WTC11 (cell line): ENCODE data around the gene TMEM106A. TPM values are rescaled to one million over a fixed set of nuclear protein-coding genes. Genes with fewer than 3 reads are reported as not detected.

ENCODE experiments used
- ATAC-seq: fragments of 200-7000 bp; cut with Tn5 transposase; 2 replicates; pipeline ENCODE4 v1.10.0; 2021; ENCODE audit warnings: mild to moderate bottlenecking, moderate library complexity
- CTCF ChIA-PET: fragments of 300-600 bp; sonication (Branson Sonifier 250); formaldehyde crosslinking; loops from one replicate; lab custom pipeline; 2021; ENCODE audit warnings: antibody characterized with exemption; lab: Charles Lee
- POLR2A ChIA-PET: fragments of 350-600 bp; sonication (Branson Sonifier 250); formaldehyde crosslinking; loops from one replicate; lab custom pipeline; 2021; ENCODE audit warnings: antibody characterized with exemption; lab: Charles Lee
- DNase-seq: peaks from one replicate; pipeline ENCODE4 v3.0.0; 2021; ENCODE audit warnings: low spot score
- H3K27ac Mint-ChIP-seq: 2 replicates; pipeline ENCODE4 v1.8.0; 2021; ENCODE audit warnings: mixed read lengths
- H3K27me3 Mint-ChIP-seq: 2 replicates; pipeline ENCODE4 v1.8.0; 2021; ENCODE audit warnings: low read depth, mild to moderate bottlenecking, moderate library complexity, mixed read lengths
- H3K36me3 Mint-ChIP-seq: 2 replicates; pipeline ENCODE4 v1.8.0; 2021; ENCODE audit warnings: mixed read lengths
- H3K4me1 Mint-ChIP-seq: 2 replicates; pipeline ENCODE4 v1.8.0; 2022; ENCODE audit warnings: mixed read lengths
- H3K4me3 Mint-ChIP-seq: 2 replicates; pipeline ENCODE4 v1.8.0; 2021; ENCODE audit warnings: mild to moderate bottlenecking, moderate library complexity, mixed read lengths
- H3K9me3 Mint-ChIP-seq: 2 replicates; pipeline ENCODE4 v1.8.0; 2021; ENCODE audit warnings: mixed read lengths
- CREB1 ChIP-seq: sonication (generic); formaldehyde crosslinking; IDR thresholded peaks from 2 replicates; pipeline ENCODE4 v1.8.0; 2023; ENCODE audit warnings: mild to moderate bottlenecking, missing genetic modification reagents
- E2F4 ChIP-seq: sonication (generic); formaldehyde crosslinking; IDR thresholded peaks from 2 replicates; pipeline ENCODE4 v1.8.1; 2022; ENCODE audit warnings: low read depth, mild to moderate bottlenecking, moderate library complexity, missing genetic modification reagents, borderline replicate concordance
- E2F5 ChIP-seq: sonication (generic); formaldehyde crosslinking; IDR thresholded peaks from 2 replicates; pipeline ENCODE4 v1.8.1; 2022; ENCODE audit warnings: mild to moderate bottlenecking, moderate library complexity, missing genetic modification reagents
- FOXK1 ChIP-seq: sonication (generic); formaldehyde crosslinking; IDR thresholded peaks from 2 replicates; pipeline ENCODE4 v1.8.0; 2022; ENCODE audit warnings: mild to moderate bottlenecking, moderate library complexity, missing genetic modification reagents
- JAZF1 ChIP-seq: fragments of 250-450 bp; sonication (Bioruptor Pico); IDR thresholded peaks from 2 replicates; pipeline ENCODE4 v1.9.0; 2021; ENCODE audit warnings: moderate library complexity, mild to moderate bottlenecking, inconsistent platforms
- MAX ChIP-seq: sonication (generic); formaldehyde crosslinking; IDR thresholded peaks from 2 replicates; pipeline ENCODE4 v1.8.0; 2022; ENCODE audit warnings: mild to moderate bottlenecking, missing genetic modification reagents
- MXD4 ChIP-seq: fragments of 250-450 bp; sonication (Bioruptor Pico); IDR thresholded peaks from 2 replicates; pipeline ENCODE4 v1.8.0; 2021; ENCODE audit warnings: mild to moderate bottlenecking, moderate library complexity, borderline replicate concordance
- MYBL2 ChIP-seq: sonication (generic); formaldehyde crosslinking; IDR thresholded peaks from 2 replicates; pipeline ENCODE4 v1.8.1; 2023; ENCODE audit warnings: mild to moderate bottlenecking, moderate library complexity, missing genetic modification reagents
- NFYB ChIP-seq: sonication (generic); formaldehyde crosslinking; conservative IDR thresholded peaks from 2 replicates; pipeline ENCODE4 v1.8.0; 2022; ENCODE audit warnings: low read depth, missing genetic modification reagents
- NR1H2 ChIP-seq: sonication (generic); formaldehyde crosslinking; IDR thresholded peaks from 2 replicates; pipeline ENCODE4 v1.9.0; 2021; ENCODE audit warnings: mild to moderate bottlenecking, moderate library complexity, missing genetic modification reagents
- PREB ChIP-seq: sonication (generic); formaldehyde crosslinking; IDR thresholded peaks from 2 replicates; pipeline ENCODE4 v1.8.1; 2022; ENCODE audit warnings: mild to moderate bottlenecking, missing genetic modification reagents, moderate library complexity, borderline replicate concordance
- RORB ChIP-seq: fragments of 250-450 bp; sonication (Bioruptor Pico); IDR thresholded peaks from 2 replicates; pipeline ENCODE4 v1.9.0; 2021; ENCODE audit warnings: mild to moderate bottlenecking
- SMAD3 ChIP-seq: sonication (generic); formaldehyde crosslinking; IDR thresholded peaks from 2 replicates; pipeline ENCODE4 v1.8.0; 2022; ENCODE audit warnings: missing genetic modification reagents, mild to moderate bottlenecking, borderline replicate concordance
- TEAD1 ChIP-seq: sonication (generic); formaldehyde crosslinking; IDR thresholded peaks from 2 replicates; pipeline ENCODE4 v1.8.0; 2022; ENCODE audit warnings: mild to moderate bottlenecking, missing genetic modification reagents
- TEAD4 ChIP-seq: sonication (generic); formaldehyde crosslinking; IDR thresholded peaks from 2 replicates; pipeline ENCODE4 v1.8.0; 2022; ENCODE audit warnings: mild to moderate bottlenecking, missing genetic modification reagents
- TP53 ChIP-seq: sonication (generic); formaldehyde crosslinking; IDR thresholded peaks from 2 replicates; pipeline ENCODE4 v1.8.1; 2023; ENCODE audit warnings: mild to moderate bottlenecking, missing genetic modification reagents
- ZBTB21 ChIP-seq: sonication (generic); formaldehyde crosslinking; IDR thresholded peaks from 2 replicates; pipeline ENCODE4 v1.8.1; 2023; ENCODE audit warnings: mild to moderate bottlenecking, missing genetic modification reagents, borderline replicate concordance
- ZNF121 ChIP-seq: sonication (generic); formaldehyde crosslinking; IDR thresholded peaks from 2 replicates; pipeline ENCODE4 v1.8.0; 2023; ENCODE audit warnings: missing genetic modification reagents
- ZNF232 ChIP-seq: sonication (generic); formaldehyde crosslinking; IDR thresholded peaks from 2 replicates; pipeline ENCODE4 v1.8.0; 2022; ENCODE audit warnings: mild to moderate bottlenecking, missing genetic modification reagents
- ZNF263 ChIP-seq: sonication (generic); formaldehyde crosslinking; IDR thresholded peaks from 2 replicates; pipeline ENCODE4 v1.8.1; 2022; ENCODE audit warnings: low read depth, mild to moderate bottlenecking, moderate library complexity, missing genetic modification reagents
- ZNF317 ChIP-seq: sonication (generic); formaldehyde crosslinking; IDR thresholded peaks from 2 replicates; pipeline ENCODE4 v1.8.1; 2023; ENCODE audit warnings: low read depth, mild to moderate bottlenecking, moderate library complexity, missing genetic modification reagents, borderline replicate concordance
- ZNF416 ChIP-seq: fragments of 250-450 bp; sonication (Bioruptor Pico); IDR thresholded peaks from 2 replicates; pipeline ENCODE4 v1.9.0; 2021; ENCODE audit warnings: mild to moderate bottlenecking, inconsistent platforms
- total RNA-seq: library from RNA; stranded (reverse); gene quantifications from 3 replicates; pipeline ENCODE4 v1.2.3, GENCODE V29; 2021
- TF ChIP-seq, protein P1 (sequence below): sonication (generic); formaldehyde crosslinking; conservative IDR thresholded peaks from 2 replicates; pipeline ENCODE4 v1.8.1; 2022; ENCODE audit warnings: mild to moderate bottlenecking, missing genetic modification reagents
- TF ChIP-seq, protein P2 (sequence below): fragments of 250-450 bp; sonication (Bioruptor Pico); IDR thresholded peaks from 2 replicates; pipeline ENCODE4 v1.8.0; 2021; ENCODE audit warnings: mild to moderate bottlenecking
- TF ChIP-seq, protein P3 (sequence below): sonication (generic); formaldehyde crosslinking; IDR thresholded peaks from 2 replicates; pipeline ENCODE4 v1.8.0; 2023; ENCODE audit warnings: missing genetic modification reagents
- TF ChIP-seq, protein P4 (sequence below): sonication (generic); formaldehyde crosslinking; IDR thresholded peaks from 2 replicates; pipeline ENCODE4 v1.8.1; 2023; ENCODE audit warnings: mild to moderate bottlenecking, missing genetic modification reagents, moderate library complexity

TMEM106A gene
- total RNA-seq, 1 experiment from 2014 or later, result 4.4 TPM

DNA sequence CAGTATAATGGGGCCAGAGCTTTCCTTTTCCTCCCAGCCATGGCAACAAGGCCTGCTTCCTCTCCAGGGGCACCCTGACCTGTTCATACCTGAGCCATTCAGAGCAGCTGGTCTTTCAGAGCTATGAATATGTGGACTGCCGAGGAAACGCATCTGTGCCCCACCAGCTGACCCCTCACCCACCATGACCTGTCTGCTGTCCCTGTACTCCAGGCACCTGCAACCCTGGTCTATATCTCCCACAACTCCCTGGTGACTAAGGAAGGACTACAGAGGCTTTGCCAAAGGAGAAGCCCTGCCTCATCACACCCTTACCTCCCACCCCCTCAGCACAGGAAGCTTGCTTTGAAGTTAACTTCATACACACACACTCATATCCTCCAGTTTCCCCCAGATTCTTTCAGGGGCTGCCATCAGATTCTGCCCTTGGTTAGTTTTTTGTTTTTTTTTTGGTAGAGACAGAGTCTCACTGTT, 6.0 kb downstream of the TMEM106A start:
- Mint-ChIP-seq H3K9me3 (no peaks in the 10 kb centered on the region), H3K4me3 (no peak overlapping the region), H3K4me1 (peaks cover 4% of the 10 kb centered on the region)
- ATAC-seq (no peak), DNase-seq (no peak)
- POLR2A ChIA-PET, result interaction anchor here (0.8 to 2.1 kb wide), 2 partner anchors 98 kb away, joined by 4 to 7 read pairs; no protein-coding TSS in a partner anchor
- CTCF ChIA-PET, result interaction anchor here (0.6 to 0.8 kb wide), 2 partner anchors 12 to 18 kb away, joined by 3 to 10 read pairs; no protein-coding TSS in a partner anchor
- TF ChIP-seq ZNF121 (CRISPR knock-in tag) (no peak), PREB (CRISPR knock-in tag) (no peak), ZNF317 (no peak), ZBTB21 (CRISPR knock-in tag) (no peak), FOXK1 (CRISPR knock-in tag) (no peak), TEAD4 (CRISPR knock-in tag) (no peak), ZNF263 (CRISPR knock-in tag) (no peak), TP53 (CRISPR knock-in tag) (no peak), NFYB (CRISPR knock-in tag) (no peak), RORB (CRISPR knock-in tag) (no peak), NR1H2 (CRISPR knock-in tag) (no peak), MYBL2 (CRISPR knock-in tag) (no peak), ZNF416 (no peak), TEAD1 (CRISPR knock-in tag) (no peak), E2F4 (CRISPR knock-in tag) (no peak), ZNF232 (CRISPR knock-in tag) (no peak)
- TF ChIP-seq, protein P1, sequence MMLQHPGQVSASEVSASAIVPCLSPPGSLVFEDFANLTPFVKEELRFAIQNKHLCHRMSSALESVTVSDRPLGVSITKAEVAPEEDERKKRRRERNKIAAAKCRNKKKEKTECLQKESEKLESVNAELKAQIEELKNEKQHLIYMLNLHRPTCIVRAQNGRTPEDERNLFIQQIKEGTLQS, result no peak
- TF ChIP-seq, protein P2, sequence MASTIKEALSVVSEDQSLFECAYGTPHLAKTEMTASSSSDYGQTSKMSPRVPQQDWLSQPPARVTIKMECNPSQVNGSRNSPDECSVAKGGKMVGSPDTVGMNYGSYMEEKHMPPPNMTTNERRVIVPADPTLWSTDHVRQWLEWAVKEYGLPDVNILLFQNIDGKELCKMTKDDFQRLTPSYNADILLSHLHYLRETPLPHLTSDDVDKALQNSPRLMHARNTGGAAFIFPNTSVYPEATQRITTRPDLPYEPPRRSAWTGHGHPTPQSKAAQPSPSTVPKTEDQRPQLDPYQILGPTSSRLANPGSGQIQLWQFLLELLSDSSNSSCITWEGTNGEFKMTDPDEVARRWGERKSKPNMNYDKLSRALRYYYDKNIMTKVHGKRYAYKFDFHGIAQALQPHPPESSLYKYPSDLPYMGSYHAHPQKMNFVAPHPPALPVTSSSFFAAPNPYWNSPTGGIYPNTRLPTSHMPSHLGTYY (CRISPR knock-in tag), result no peak
- TF ChIP-seq, protein P3, sequence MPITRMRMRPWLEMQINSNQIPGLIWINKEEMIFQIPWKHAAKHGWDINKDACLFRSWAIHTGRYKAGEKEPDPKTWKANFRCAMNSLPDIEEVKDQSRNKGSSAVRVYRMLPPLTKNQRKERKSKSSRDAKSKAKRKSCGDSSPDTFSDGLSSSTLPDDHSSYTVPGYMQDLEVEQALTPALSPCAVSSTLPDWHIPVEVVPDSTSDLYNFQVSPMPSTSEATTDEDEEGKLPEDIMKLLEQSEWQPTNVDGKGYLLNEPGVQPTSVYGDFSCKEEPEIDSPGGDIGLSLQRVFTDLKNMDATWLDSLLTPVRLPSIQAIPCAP (CRISPR knock-in tag), result no peak
- TF ChIP-seq, all 79 proteins: peak for 0
- Mint-ChIP-seq H3K27me3 (no peaks in the 10 kb centered on the region), H3K27ac (no peak overlapping the region), H3K36me3 (no peaks in the 10 kb centered on the region)

GRCh38 chr17:43219001-43219400, 7.3 kb downstream of the TMEM106A start:
- no peak overlapping the region for H3K27ac Mint-ChIP-seq
- DNase-seq, result no peak
- CTCF ChIA-PET, result no interaction called here
- POLR2A ChIA-PET, result interaction anchor here (2.1 kb wide), 1 partner anchor 97 kb away, joined by 7 read pairs; no protein-coding TSS in a partner anchor
- ATAC-seq, result no peak
- no peaks in the 10 kb centered on the region for H3K36me3 Mint-ChIP-seq
- no peaks in the 10 kb centered on the region for H3K4me1 Mint-ChIP-seq
- H3K27me3 Mint-ChIP-seq, result no peaks in the 10 kb centered on the region
- H3K4me3 Mint-ChIP-seq, result no peak overlapping the region
- no peaks in the 10 kb centered on the region for H3K9me3 Mint-ChIP-seq
- TF ChIP-seq TEAD1 (CRISPR knock-in tag), result no peak
- TF ChIP-seq SMAD3 (CRISPR knock-in tag), result no peak
- TF ChIP-seq, protein P3 (CRISPR knock-in tag), result no peak
- TF ChIP-seq E2F5 (CRISPR knock-in tag), result no peak
- no peak for TF ChIP-seq JAZF1 (CRISPR knock-in tag)
- no peak for TF ChIP-seq MYBL2 (CRISPR knock-in tag)
- TF ChIP-seq RORB (CRISPR knock-in tag), result no peak
- TF ChIP-seq MAX (CRISPR knock-in tag), result no peak
- TF ChIP-seq, protein P4, sequence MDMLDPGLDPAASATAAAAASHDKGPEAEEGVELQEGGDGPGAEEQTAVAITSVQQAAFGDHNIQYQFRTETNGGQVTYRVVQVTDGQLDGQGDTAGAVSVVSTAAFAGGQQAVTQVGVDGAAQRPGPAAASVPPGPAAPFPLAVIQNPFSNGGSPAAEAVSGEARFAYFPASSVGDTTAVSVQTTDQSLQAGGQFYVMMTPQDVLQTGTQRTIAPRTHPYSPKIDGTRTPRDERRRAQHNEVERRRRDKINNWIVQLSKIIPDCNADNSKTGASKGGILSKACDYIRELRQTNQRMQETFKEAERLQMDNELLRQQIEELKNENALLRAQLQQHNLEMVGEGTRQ (CRISPR knock-in tag), result no peak
- no peak for TF ChIP-seq MXD4 (CRISPR knock-in tag)
- no peak for TF ChIP-seq CREB1 (CRISPR knock-in tag)
